Ascending aorta (tissue), 2 donors: ENCODE data around the gene ARCN1. TPM values are rescaled to one million over a fixed set of nuclear protein-coding genes. Genes with fewer than 3 reads are reported as not detected.

Experiments used
- DNase-seq, 2 donors: peaks; one replicate each; pipeline ENCODE4 v3.0.0-alpha.2; 2019; ENCODE audit warnings: low spot score in 2 of 2
- H3K27ac ChIP-seq, 2 donors: fragments of 200-600 bp; sonication (generic); one replicate each; pipeline ENCODE4 v1.5.1; 2016 to 2017; ENCODE audit warnings: mild to moderate bottlenecking in 1 of 2
- H3K27me3 ChIP-seq: fragments of 200-600 bp; sonication (generic); one replicate; pipeline ENCODE4 v1.5.1; 2017
- H3K36me3 ChIP-seq, 2 donors: fragments of 200-600 bp; sonication (generic); one replicate each; pipeline ENCODE4 v1.5.1; 2016
- H3K4me1 ChIP-seq, 2 donors: fragments of 200-600 bp; sonication (generic); one replicate each; pipeline ENCODE4 v1.5.1; 2016 to 2017; ENCODE audit warnings: mild to moderate bottlenecking in 1 of 2
- H3K4me3 ChIP-seq, 2 donors: fragments of 200-600 bp; sonication (generic); one replicate each; pipeline ENCODE4 v1.5.1; 2016 to 2017; ENCODE audit warnings: mild to moderate bottlenecking in 1 of 2
- H3K9me3 ChIP-seq, 2 donors: fragments of 200-600 bp; sonication (generic); one replicate each; pipeline ENCODE4 v1.5.1; 2016
- CTCF ChIP-seq, 3 experiments: fragments of 200-600 bp in 2 of 3; fragments of 450-650 bp in 1 of 3; sonication (generic) in 2 of 3; IDR thresholded peaks; one replicate each; pipeline ENCODE4 v1.5.1; 2016 to 2019; ENCODE audit warnings: antibody characterized with exemption in 3 of 3, mild to moderate bottlenecking in 1 of 3, moderate library complexity in 1 of 3
- intact Hi-C: fragments of 100-400 bp; cut with DNase I; formaldehyde crosslinking; loops from one replicate; pipeline ENCODE4 v1.15.1; 2023
- total RNA-seq: library from RNA; depleted of rRNA; stranded (reverse); fragments of >200 nt; gene quantifications from one replicate; pipeline ENCODE4 v1.1.0, GENCODE V29; 2016

The ARCN1 gene
- total RNA-seq, 1 donor from 2014 or later: 93.8 TPM

DNA sequence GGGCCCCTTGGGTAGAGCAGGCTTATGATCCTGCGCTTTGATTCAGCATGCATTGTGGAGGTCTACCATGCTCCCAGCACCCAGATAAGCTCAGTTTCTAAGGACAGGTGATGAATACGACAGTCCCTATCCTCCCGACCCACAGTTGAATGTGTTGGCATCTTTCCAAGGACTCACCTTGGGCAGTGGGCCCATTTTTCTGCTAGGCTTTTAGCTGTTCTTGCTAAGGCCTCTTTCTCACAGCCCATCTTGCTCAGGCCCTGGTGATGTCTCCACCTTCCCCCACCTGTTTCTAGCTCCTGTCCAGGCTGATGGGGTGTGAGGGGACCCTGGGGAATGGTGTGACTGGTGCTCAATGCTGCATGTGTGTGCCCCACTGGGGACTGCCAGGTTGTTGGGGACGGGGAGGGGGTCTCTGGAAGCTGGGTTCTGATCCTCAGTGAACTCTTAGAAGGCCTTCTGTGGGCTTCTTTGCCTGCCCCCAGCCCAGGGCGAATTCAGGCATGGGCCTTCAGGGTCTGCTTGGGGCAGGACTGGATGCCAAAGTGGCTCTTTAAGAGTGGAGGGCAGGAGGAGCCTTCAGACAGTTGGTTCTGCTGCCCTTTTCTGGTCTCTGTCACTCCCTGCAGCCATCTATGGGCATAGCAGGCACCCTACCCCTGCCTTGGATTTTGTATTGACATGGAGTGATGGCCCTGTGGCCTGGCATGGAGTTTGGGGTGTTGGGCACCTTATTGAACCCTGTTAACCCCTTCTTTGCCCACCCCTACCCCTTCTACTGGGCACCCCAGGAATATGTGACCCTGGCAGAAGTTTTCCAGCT is 68.3 kb downstream of the ARCN1 start:
- Histone ChIP-seq H3K27me3 (no peaks in the 10 kb centered on the region), H3K27ac (peak overlapping the region in 1 of 2 donors; percentile 23), H3K9me3 (no peaks in the 10 kb centered on the region), H3K36me3 (peaks cover 69 to 97% of the 10 kb centered on the region in 2 donors), H3K4me1 (peaks cover 0 to 3% of the 10 kb centered on the region in 2 donors), H3K4me3 (no peak overlapping the region)
- TF ChIP-seq CTCF (IDR thresholded peaks at IDR 0.05): no peak
- intact Hi-C loops: no loop called here
- no peak for DNase-seq

DNA sequence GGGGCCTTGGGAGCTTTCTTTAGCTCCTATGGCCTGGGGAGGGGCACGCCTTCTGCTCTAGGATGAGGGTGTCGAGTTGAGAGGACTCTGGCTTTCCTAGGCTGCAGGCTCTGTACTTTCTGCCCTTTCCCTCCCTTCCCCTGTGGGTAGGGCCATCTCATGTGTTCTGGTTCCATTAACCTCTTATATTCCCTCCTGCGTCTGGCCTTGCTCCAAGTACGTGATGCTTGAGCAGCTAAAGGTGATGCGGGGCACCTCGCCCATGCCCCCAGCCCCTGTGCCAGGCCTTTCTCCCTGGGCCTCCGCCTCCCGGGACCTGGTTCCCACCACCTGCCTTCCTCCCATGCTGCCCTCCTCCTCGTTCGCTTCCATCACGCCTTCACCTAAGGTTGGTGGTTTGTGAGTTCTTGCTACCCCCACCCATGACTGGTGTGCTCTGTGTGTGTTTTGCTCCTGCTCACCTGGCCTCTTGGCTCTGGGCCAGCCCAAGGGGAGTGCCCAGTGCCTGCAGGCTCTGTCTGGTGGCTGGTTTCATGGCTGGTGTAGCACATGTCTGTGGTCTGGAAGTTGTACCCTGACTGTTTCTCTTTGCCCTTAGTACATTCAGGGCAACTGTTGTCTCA is 69.3 kb downstream of the ARCN1 start:
- no peak for DNase-seq

DNA sequence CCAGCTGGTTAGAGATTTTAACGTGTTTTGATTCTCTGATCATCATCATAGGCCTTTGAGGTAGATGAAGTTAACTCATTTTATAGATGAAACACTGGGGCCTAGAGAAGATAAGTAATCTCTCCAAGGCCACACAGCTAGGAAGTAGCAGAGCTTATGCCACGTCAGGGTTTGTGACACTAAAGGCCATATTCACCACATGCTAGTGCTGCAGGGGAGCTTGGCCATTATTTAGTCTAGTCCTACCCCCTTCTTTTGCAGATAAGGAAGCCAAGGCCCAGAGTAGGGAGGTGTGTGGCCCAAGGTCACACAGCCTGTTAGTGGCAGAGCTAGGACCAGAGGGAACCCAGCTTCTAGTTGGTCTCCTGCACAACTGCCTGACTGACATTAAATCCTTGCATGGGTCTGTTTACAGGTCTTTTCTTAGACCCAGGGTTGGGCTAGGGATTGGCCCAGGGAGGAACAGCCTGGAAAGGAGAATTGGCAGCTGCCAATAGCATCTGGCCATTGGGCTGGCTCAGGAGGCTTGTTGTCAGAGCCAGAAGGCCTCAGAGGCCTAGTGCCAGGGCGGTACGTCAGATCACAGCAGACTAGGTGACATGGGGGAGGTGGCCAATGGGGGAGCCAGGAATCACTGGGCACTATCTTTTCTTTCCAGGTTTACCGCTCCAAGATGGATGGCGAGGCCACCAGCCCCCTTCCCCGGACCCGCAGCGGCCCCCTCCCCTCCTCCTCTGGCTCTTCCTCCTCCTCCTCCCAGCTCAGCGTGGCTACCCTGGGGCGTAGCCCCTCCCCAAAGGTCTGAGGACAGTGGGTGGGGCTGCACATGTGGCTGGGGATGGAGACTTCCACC is 71.2 kb downstream of the ARCN1 start:
- H3K9me3 ChIP-seq: no peaks in the 10 kb centered on the region
- H3K36me3 ChIP-seq: peaks cover 70 to 94% of the 10 kb centered on the region in 2 donors
- peaks cover 0 to 3% of the 10 kb centered on the region in 2 donors for H3K4me1 ChIP-seq
- peak overlapping the region in 1 of 2 donors; percentile 7 for H3K27ac ChIP-seq
- TF ChIP-seq CTCF (IDR thresholded peaks at IDR 0.05): no peak
- no peaks in the 10 kb centered on the region for H3K27me3 ChIP-seq
- intact Hi-C loops: no loop called here
- H3K4me3 ChIP-seq: no peak overlapping the region
- no peak for DNase-seq

More for the DNA sequence above, 69.3 kb downstream of the ARCN1 start:
- TF ChIP-seq CTCF (IDR thresholded peaks at IDR 0.05): no peak
- Histone ChIP-seq H3K9me3 (no peaks in the 10 kb centered on the region), H3K27ac (peak overlapping the region in 1 of 2 donors; percentile 19), H3K4me1 (peaks cover 0 to 3% of the 10 kb centered on the region in 2 donors), H3K27me3 (no peaks in the 10 kb centered on the region), H3K36me3 (peaks cover 68 to 95% of the 10 kb centered on the region in 2 donors), H3K4me3 (no peak overlapping the region)
- intact Hi-C loops: no loop called here

DNA sequence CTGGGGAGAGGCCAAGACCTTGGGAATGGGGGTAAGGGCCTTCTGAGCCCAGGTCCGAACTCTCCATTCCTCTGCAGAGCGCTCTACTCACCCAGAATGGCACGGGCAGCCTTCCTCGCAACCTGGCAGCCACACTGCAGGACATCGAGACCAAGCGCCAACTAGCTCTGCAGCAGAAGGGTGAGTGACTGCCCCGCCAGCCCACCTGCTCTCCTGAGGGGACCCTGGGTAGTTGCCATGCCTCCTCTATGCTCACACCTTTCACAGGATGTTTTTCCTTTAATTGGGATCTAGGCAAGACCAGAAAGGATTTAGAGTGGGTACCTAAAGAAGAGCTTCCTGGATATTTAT is 71.8 kb downstream of the ARCN1 start:
- intact Hi-C loops: no loop called here
- Histone ChIP-seq H3K4me3 (no peak overlapping the region), H3K27me3 (no peaks in the 10 kb centered on the region), H3K27ac (no peak overlapping the region), H3K4me1 (peaks cover 0 to 3% of the 10 kb centered on the region in 2 donors), H3K9me3 (no peaks in the 10 kb centered on the region), H3K36me3 (peaks cover 76 to 94% of the 10 kb centered on the region in 2 donors)
- DNase-seq: no peak
- TF ChIP-seq CTCF (IDR thresholded peaks at IDR 0.05): no peak

DNA sequence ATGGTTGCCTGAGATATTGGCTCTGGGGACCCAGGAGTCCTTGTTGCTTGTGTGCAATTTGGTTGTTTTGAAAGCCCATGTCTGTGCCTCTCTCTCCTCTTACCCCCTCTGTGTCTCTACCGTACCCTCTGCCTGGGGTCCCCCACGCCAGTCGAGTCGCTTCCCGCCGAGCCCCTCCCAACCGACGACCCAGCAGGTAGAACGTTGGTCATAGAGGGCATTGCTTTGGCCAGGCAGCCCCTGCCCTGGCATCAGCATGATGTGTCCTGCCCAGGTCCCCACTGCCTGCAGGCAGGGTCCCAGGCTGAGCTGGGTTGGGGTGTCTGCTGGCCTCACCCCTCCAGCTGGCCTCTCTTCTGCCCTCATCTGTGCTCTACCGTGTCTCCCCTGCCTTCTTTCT is 72.3 kb downstream of the ARCN1 start:
- intact Hi-C loops: no loop called here
- Histone ChIP-seq H3K4me1 (peaks cover 0 to 3% of the 10 kb centered on the region in 2 donors), H3K9me3 (no peaks in the 10 kb centered on the region), H3K27ac (no peak overlapping the region), H3K27me3 (no peaks in the 10 kb centered on the region), H3K4me3 (no peak overlapping the region), H3K36me3 (peaks cover 80 to 96% of the 10 kb centered on the region in 2 donors)
- no peak for TF ChIP-seq CTCF (IDR thresholded peaks at IDR 0.05)
- DNase-seq: no peak
